Gastrocnemius medialis (tissue), 4 donors: Measurements from ENCODE around the gene P4HA2.
A peak's percentile ranks its signal among the peaks of the same experiment; 100 is the strongest.

Source experiments
- CTCF ChIP-seq, 5 experiments: fragments of 450-650 bp in 3 of 5; fragments of 200-600 bp in 2 of 5; sonication (generic) in 2 of 5; IDR thresholded peaks in 4 of 5; conservative IDR thresholded peaks in 1 of 5; 1 replicate in 4 of 5; 2 replicates in 1 of 5; pipeline ENCODE4 v1.5.1; 2016 to 2019; ENCODE audit warnings: antibody characterized with exemption in 5 of 5, mild to moderate bottlenecking in 3 of 5, moderate library complexity in 3 of 5
- POLR2A ChIP-seq, 2 donors: fragments of 450-650 bp; IDR thresholded peaks; one replicate each; pipeline ENCODE4 v1.6.1; 2017; ENCODE audit warnings: antibody characterized with exemption in 2 of 2, mild to moderate bottlenecking in 2 of 2, moderate library complexity in 2 of 2

- TF ChIP-seq CTCF (IDR thresholded peaks at IDR 0.05 in 4 of 5, conservative IDR thresholded peaks at IDR 0.05 in 1 of 5) (no peak), POLR2A (IDR thresholded peaks at IDR 0.05) (peak; percentile 21 to 50)
Measured at GRCh38 chr5:132257131-132258101, 29.8 kb upstream of the P4HA2 start, which contains the start of gene PDLIM4.
